DND-41 (cell line): ENCODE measurements around the gene BBS12.

Source experiments
- ATAC-seq: fragments of 200-7000 bp; cut with Tn5 transposase; 3 replicates; pipeline ENCODE4 v1.9.1; 2021; ENCODE audit warnings: low read depth; ENCODE audit not compliant: insufficient read depth
- DNase-seq: peaks from one replicate; pipeline ENCODE4 v3.0.0-alpha.2; 2020
- H2AFZ ChIP-seq: 2 replicates; pipeline ENCODE4 v1.6.0; 2012; ENCODE audit warnings: low read depth, low read length
- H3K27ac ChIP-seq: 2 replicates; pipeline ENCODE4 v1.5.1; 2012; ENCODE audit warnings: low read length, inconsistent platforms
- H3K27me3 ChIP-seq: fragments of 200-600 bp; sonication (generic); 2 replicates; pipeline ENCODE4 v1.6.0; 2012; ENCODE audit warnings: low read length, mild to moderate bottlenecking, inconsistent platforms; ENCODE audit not compliant: insufficient read depth, poor library complexity
- H3K36me3 ChIP-seq: 2 replicates; pipeline ENCODE4 v1.5.1; 2012; ENCODE audit warnings: low read length, inconsistent platforms; ENCODE audit not compliant: insufficient read depth
- H3K4me1 ChIP-seq: 2 replicates; pipeline ENCODE4 v1.5.1; 2012; ENCODE audit warnings: mild to moderate bottlenecking, low read length; ENCODE audit not compliant: insufficient read depth
- H3K4me2 ChIP-seq: 2 replicates; pipeline ENCODE4 v1.6.0; 2012; ENCODE audit warnings: mild to moderate bottlenecking, moderate library complexity, low read length, inconsistent platforms; ENCODE audit not compliant: insufficient read depth
- H3K4me3 ChIP-seq, 2 experiments: fragments of 200-600 bp in 1 of 2; shearing (Covaris generic) in 1 of 2; 2 replicates each; pipeline ENCODE4 v1.5.1; 2012 to 2016; ENCODE audit warnings: inconsistent platforms in 2 of 2, low read length in 2 of 2, mild to moderate bottlenecking in 2 of 2, low read depth in 1 of 2, moderate library complexity in 1 of 2
- H3K79me2 ChIP-seq: 2 replicates; pipeline ENCODE4 v1.6.0; 2012; ENCODE audit warnings: low read length, inconsistent platforms; ENCODE audit not compliant: insufficient read depth
- H3K9ac ChIP-seq: 2 replicates; pipeline ENCODE4 v1.6.0; 2012; ENCODE audit warnings: low read depth, mild to moderate bottlenecking, inconsistent platforms, low read length, moderate library complexity
- H3K9me3 ChIP-seq: 2 replicates; pipeline ENCODE4 v1.5.1; 2012; ENCODE audit warnings: low read length, moderate library complexity, mild to moderate bottlenecking, inconsistent platforms; ENCODE audit not compliant: insufficient read depth, severe bottlenecking
- H4K20me1 ChIP-seq: 2 replicates; pipeline ENCODE4 v1.6.0; 2012; ENCODE audit warnings: low read length; ENCODE audit not compliant: insufficient read depth
- CTCF ChIP-seq: IDR thresholded peaks from 2 replicates; pipeline ENCODE4 v1.5.1; 2012; ENCODE audit warnings: borderline replicate concordance, low read length, moderate library complexity, mild to moderate bottlenecking; ENCODE audit not compliant: poor library complexity, severe bottlenecking; ENCODE audit errors: extremely low read depth
- EZH2 ChIP-seq: IDR thresholded peaks from 3 replicates; pipeline ENCODE4 v1.6.1; 2012; ENCODE audit warnings: borderline replicate concordance, low read depth, mild to moderate bottlenecking, moderate library complexity, low read length, inconsistent platforms; ENCODE audit not compliant: severe bottlenecking

BBS12 gene

GRCh38 chr4:122712782-122713181 is 19.7 kb upstream of the BBS12 start:
- H3K4me2 ChIP-seq = no peak overlapping the region

DNA sequence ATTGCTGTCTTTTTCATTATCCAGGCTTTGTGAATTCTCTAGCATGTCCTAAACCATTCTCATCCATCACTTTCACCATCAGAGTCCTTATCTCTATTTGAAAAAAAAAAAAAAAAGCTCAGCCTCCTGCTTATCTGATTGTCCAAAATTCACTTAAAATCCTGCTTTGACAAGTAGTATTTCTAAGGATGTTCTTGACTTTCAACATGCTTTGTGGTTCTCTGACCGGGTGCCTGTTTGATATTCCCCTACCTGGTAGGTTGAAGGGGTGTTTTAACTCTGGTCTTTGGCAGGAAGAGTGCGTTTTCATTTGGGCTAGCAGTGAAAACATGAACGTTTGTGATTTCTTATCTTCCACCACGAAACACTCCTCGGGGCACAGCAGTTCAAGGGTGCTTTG is 17.3 kb upstream of the BBS12 start:
- Histone ChIP-seq H4K20me1 (no peaks in the 10 kb centered on the region), H3K9me3 (no peaks in the 10 kb centered on the region), H3K4me3 (no peak overlapping the region), H3K36me3 (no peaks in the 10 kb centered on the region), H3K27ac (no peak overlapping the region), H3K27me3 (peaks cover 7% of the 10 kb centered on the region), H3K4me2 (no peak overlapping the region), H3K9ac (no peak overlapping the region), H2AFZ (no peak overlapping the region), H3K4me1 (no peaks in the 10 kb centered on the region), H3K79me2 (no peaks in the 10 kb centered on the region)
- ATAC-seq (no peak), DNase-seq (no peak)
- no peak for TF ChIP-seq CTCF

More at GRCh38 chr4:122712782-122713181, 19.7 kb upstream of the BBS12 start:
- no peak overlapping the region for H3K9ac ChIP-seq
- H3K36me3 ChIP-seq = no peaks in the 10 kb centered on the region
- no peak for ATAC-seq
- no peaks in the 10 kb centered on the region for H3K79me2 ChIP-seq
- peaks cover 8% of the 10 kb centered on the region for H3K27me3 ChIP-seq
- no peaks in the 10 kb centered on the region for H3K9me3 ChIP-seq
- H4K20me1 ChIP-seq = no peaks in the 10 kb centered on the region
- H3K27ac ChIP-seq = no peak overlapping the region
- DNase-seq = no peak
- H3K4me1 ChIP-seq = no peaks in the 10 kb centered on the region
- no peak overlapping the region for H2AFZ ChIP-seq
- TF ChIP-seq EZH2 = no peak
- TF ChIP-seq CTCF = no peak
- no peak overlapping the region for H3K4me3 ChIP-seq

- no peaks in the 10 kb centered on the region for H4K20me1 ChIP-seq
- no peak for TF ChIP-seq EZH2
- TF ChIP-seq CTCF = peak; percentile 86
- no peaks in the 10 kb centered on the region for H3K4me1 ChIP-seq
- no peak overlapping the region for H3K4me2 ChIP-seq
- ATAC-seq (peak; percentile 94), DNase-seq (peak; percentile 66)
- no peaks in the 10 kb centered on the region for H3K79me2 ChIP-seq
- H3K9me3 ChIP-seq = no peaks in the 10 kb centered on the region
- H3K27ac ChIP-seq = no peak overlapping the region
- H2AFZ ChIP-seq = no peak overlapping the region
- H3K4me3 ChIP-seq = no peak overlapping the region
- no peak overlapping the region for H3K9ac ChIP-seq
- H3K27me3 ChIP-seq = peaks cover under 1% of the 10 kb centered on the region
- no peaks in the 10 kb centered on the region for H3K36me3 ChIP-seq
Measured at GRCh38 chr4:122716825-122717448, 15.6 kb upstream of the BBS12 start.

DNA sequence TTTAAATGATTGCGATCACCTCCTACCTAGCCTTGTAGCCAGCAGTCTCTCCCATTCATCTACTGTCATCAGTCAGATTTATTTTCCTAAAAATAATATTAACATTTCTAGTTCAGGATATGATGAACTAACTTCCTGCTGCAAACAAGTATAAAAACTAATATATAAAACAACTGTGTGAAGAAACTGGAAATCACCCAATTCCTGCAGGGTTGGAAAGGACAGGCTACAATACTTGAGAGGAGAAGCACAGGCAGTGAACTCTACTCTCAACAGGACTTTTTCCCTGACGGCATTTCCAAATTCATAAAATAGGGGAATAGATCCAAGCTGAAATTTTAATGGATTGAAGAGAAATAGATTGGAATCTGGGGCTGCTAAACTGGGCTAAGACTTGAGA is 14.2 kb upstream of the BBS12 start:
- Histone ChIP-seq H3K9ac (no peak overlapping the region), H3K4me2 (no peak overlapping the region), H4K20me1 (no peaks in the 10 kb centered on the region), H3K9me3 (no peaks in the 10 kb centered on the region), H3K4me1 (no peaks in the 10 kb centered on the region), H3K27ac (no peak overlapping the region), H2AFZ (no peak overlapping the region), H3K79me2 (no peaks in the 10 kb centered on the region), H3K36me3 (no peaks in the 10 kb centered on the region), H3K4me3 (no peak overlapping the region), H3K27me3 (no peaks in the 10 kb centered on the region)
- ATAC-seq (no peak), DNase-seq (no peak)
- no peak for TF ChIP-seq EZH2
